GM18498 (cell line): ENCODE measurements around the gene EML6.

Experiments used
- ATAC-seq: cut with Tn5 transposase; IDR thresholded peaks from one replicate; pipeline ENCODE4 v1.9.1; 2021; ENCODE audit warnings: mild to moderate bottlenecking, moderate library complexity; ENCODE audit not compliant: unreplicated experiment

EML6 gene

GRCh38 chr2:54704688-54705605 is 18.5 kb upstream of the EML6 start:
- ATAC-seq = peak; percentile 50

GRCh38 chr2:54706622-54707021 is 16.8 kb upstream of the EML6 start:
- ATAC-seq = no peak

- ATAC-seq = no peak
Measured at GRCh38 chr2:54708584-54709335, 14.7 kb upstream of the EML6 start.

- no peak for ATAC-seq
Measured at GRCh38 chr2:54709336-54709809, 14.1 kb upstream of the EML6 start.

GRCh38 chr2:54710216-54710615 is 13.2 kb upstream of the EML6 start:
- no peak for ATAC-seq

- ATAC-seq = no peak
Measured at GRCh38 chr2:54712516-54712915, 10.9 kb upstream of the EML6 start.

- ATAC-seq = no peak
Measured at GRCh38 chr2:54714996-54715395, 8.5 kb upstream of the EML6 start.

GRCh38 chr2:54716375-54716774 is 7.1 kb upstream of the EML6 start:
- ATAC-seq = no peak

- ATAC-seq = no peak
Measured at GRCh38 chr2:54720563-54720962, 2.9 kb upstream of the EML6 start.

GRCh38 chr2:54722641-54723040 is 821 bp upstream of the EML6 start:
- ATAC-seq = no peak

- no peak for ATAC-seq
Measured at GRCh38 chr2:54723996-54724559, 616 bp downstream of the EML6 start.

- ATAC-seq = no peak
Measured at GRCh38 chr2:54724560-54725342, 1.3 kb downstream of the EML6 start.

- ATAC-seq = no peak
Measured at GRCh38 chr2:54725343-54726099, 2.1 kb downstream of the EML6 start.

GRCh38 chr2:54726431-54726830 is 3.0 kb downstream of the EML6 start:
- ATAC-seq = no peak

GRCh38 chr2:54726940-54727339 is 3.5 kb downstream of the EML6 start:
- ATAC-seq = no peak

- ATAC-seq = no peak
Measured at GRCh38 chr2:54728669-54729120, 5.2 kb downstream of the EML6 start.

GRCh38 chr2:54735636-54736035 is 12.2 kb downstream of the EML6 start:
- no peak for ATAC-seq

- ATAC-seq = no peak
Measured at GRCh38 chr2:54738281-54738680, 14.8 kb downstream of the EML6 start.

GRCh38 chr2:54740333-54740732 is 16.9 kb downstream of the EML6 start:
- no peak for ATAC-seq

GRCh38 chr2:54741250-54741649 is 17.8 kb downstream of the EML6 start:
- ATAC-seq = no peak
